Glomerular visceral epithelial cell (primary cell): ENCODE data around the gene LDB1.

Source experiments
- DNase-seq: peaks from one replicate; pipeline ENCODE4 v3.0.0-alpha.2; 2016; ENCODE audit errors: extremely low spot score

Gene LDB1

DNA sequence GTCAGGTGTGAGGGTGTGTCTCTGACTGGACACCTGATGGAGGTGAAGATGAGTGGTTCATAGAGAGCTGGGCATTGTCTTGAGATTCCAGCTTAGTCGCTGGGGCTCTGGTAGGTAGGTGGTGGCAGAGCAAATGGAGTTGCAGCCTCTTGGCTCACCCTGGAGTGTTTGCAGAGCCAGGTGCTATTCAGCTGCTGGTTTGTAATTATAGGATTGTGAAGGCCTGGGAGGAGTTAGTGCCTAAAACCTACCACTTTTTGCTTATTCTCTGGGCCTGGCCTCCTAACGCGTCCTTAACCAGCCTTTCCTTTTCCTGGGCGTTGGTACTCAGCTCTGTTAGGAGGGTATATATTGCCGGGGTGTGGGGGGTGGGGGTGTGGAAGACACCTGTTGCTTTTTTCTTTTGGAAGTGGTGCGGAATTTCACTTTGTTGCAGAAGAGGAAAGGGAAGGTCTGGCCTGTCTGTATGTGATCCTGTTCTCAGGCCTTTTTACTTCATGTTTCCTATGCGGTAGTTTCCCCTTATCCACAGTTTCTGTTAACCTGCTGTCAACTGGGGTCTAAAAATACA is 15.9 kb upstream of the LDB1 start:
- no peak for DNase-seq

- no peak for DNase-seq
Measured at GRCh38 chr10:102134416-102134815, 14.2 kb upstream of the LDB1 start.

DNA sequence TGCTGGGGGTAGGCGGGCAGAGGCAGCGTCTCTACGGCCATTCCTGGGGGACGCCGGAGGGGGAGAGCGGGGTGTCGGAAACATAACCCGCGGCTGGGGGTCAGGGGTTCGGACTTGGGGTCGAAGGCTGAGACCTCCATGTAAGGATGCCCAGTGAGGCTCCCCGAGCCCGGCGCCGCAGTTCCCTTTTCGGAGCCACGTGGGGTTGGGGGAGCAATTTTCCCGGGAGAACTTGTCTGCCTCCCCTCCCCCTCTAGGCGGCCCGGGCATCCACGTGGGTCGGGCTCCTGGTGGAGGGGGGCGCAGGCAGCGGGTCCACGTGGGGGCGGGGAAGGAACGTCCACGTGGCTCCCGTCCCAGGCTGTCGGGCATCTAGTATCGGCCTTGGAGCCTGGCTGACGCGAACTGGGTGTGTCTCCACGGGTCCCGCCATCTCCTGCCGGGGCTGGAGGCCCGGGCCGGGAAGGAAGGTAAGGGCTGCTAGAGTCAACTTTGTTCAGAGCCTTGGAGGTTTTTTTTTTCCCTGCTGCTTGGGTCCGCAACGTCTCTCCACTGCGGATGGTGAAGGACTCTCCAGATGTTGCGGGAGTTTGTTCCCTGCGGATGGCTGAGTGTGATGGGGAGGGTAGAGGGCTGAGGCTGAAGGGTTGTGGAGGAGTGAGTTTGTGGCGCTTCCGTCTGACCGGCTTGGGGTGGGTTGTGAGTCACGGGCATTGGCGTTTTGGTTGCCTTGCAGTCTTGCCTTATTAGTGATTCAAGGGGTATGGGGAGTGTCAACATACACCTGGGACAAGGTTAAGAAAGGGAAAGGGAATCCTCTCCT is 13.4 kb upstream of the LDB1 start:
- DNase-seq = peak; percentile 72

DNA sequence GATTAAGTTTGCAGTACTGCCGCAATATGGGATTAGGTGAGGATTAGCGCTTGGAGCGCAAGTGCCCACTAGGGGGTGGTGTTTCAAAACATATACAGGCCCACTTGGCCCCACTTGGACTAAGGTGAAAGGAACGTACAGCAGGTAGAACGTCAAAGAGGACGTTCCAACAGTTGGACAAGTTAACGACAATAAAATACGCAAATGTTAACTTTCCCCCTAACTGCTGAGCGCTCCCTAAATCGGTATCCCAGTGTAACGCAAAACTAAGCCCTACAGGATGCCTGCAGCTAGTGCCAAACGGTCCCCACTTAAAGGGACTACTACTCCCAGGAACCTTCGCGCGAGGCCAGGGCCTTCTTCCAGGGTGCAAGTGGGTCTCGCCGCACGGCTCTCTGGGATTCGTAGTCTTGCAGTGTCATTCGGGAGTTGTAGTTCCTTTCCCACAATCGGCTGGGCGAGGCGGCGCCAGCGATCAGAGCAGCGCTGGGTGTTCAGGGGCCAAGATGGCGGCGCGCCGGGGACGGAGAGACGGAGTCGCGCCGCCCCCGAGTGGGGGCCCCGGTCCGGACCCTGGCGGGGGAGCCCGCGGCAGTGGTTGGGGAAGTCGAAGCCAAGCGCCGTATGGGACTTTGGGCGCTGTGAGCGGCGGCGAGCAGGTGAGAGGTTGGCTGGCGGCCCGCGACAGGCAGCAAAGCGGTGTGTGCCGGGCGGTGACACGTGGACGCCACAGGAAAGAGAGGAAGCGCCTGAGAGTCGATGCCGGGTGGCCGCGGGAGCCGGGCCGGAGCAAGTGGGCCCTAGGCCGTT is 12.6 kb upstream of the LDB1 start, which contains the start of gene PPRC1:
PPRC1 (plus strand) TSS at position 478 of the 810 bp plus-strand sequence; CDS start at position 507, 29 bp downstream.
- peak; percentile 99 for DNase-seq

- DNase-seq = no peak
Measured at GRCh38 chr10:102132193-102132562, 12.0 kb upstream of the LDB1 start.

DNA sequence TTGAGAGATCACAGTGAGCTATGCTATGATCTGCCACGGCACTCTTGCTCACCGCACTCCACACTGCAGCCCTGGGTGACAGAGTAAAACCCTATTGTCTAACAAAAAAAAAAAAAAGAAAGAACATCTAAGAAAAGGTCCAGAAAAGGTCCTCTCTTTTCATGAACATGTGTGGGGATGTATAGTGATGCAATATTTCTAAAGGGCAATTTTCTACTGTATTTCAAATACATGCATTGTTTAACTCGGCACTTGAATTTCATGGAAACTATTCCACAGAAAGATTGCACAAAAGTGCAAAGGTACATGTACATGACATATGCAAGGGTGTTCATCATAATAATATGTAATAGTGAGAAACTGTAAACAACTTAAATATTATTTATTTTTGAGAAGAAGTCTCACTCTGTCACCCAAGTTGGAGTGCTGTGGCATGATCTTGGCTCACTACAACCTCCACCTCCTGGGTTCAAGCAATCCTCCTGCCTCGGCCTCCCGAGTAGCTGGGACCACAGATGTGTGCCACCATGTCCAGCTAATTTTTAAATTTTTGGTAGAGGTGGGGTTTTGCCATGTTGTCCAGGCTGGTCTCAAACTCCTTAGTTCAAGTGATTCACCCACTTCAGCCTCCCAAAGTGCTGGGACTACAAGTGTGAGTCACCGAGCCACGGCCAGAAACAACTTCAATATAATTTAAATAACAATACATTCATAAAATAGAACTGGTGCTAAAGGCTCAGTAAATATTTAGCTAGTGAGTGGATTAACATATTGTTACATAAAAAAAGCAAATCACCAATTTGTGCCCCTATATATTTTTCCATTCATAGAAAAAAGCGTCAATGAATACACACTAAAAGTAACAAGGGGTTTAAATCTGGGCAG is 11.4 kb upstream of the LDB1 start:
- DNase-seq = peak; percentile 33

- no peak for DNase-seq
Measured at GRCh38 chr10:102123223-102123622, 3.1 kb upstream of the LDB1 start.

DNA sequence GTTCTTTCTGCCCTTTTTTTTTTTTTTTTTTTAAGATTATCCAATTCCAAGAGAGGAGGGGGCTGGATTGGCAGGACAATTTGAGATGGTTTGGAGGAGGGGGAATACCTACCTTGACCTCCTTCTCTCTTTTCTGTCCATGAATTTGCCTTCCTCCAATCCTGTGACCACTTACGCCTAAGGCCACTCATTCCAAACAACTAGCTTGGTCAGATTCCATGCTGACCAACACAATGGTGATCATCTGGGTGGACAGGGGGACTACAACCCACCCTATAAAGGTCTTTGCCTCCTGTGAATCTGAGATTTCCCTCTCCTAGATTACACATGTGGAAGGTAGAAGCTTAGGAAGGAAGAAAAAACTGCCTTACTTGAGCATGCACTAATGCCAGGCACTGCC is 2.3 kb upstream of the LDB1 start:
- DNase-seq = no peak

DNA sequence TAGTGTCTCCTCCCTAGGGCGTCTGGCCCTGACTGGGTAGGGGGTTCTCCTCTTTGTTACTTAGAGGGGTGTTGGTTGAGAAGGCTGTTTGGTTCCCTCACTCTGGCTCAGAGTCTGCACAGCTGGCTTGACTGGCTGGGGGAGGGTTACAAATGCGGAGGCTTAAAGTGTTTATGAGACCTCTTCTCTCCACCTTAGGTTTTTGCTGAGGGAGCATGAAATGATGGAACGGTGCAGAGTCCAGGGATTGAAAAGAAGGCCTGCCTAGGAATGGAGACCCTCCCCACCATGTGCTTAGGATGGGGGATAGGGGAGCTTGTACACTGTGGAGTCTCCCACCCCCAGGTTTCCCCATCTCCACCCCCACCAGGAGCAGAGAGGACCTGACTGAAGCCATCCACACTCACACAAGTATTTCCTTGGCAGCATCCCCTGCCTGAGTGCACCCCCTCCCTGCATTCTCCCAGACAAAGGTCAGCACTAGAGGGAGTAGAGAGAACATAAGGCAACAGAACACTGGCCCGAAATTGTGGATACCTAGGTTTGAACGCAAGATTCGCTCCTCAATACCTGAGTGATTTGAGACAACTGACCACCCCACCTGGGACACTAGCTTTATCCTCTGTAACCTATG is 1.7 kb upstream of the LDB1 start:
- DNase-seq = no peak

DNA sequence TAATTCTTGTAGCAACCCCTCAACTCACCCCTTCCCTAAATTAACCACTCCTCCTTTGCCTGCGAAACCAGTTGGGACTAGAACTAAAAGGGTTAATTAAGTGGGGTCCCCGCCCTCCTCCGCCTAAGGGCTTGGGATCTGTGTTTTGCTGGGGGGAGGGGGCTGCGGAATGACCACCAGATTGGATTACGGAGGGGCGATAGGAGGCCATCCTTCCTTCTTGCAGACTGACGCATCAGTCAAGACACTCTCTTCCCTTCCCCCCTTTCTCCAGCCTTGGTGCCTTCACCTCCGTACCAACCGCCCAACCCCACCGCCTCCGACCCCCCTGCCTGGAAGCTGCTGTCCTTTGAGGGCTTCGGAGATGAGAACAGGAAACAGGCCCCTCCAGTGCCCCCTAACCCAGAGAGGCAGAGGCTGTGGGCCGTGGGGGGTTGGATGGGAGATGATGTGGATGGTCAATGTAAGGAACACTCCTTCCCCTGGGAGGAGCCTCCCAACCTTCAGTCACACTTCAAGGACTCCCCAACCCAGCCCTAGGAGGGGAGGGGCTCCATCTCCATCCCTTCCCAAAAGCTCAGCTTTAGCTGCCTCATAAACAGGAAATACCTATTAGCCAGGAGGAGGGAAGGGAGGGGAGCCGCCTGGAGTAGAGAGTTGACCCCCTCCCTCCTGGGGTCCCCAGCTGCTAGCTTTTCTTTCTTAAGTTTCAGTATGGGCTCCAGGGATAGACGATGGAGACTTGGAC is 997 bp upstream of the LDB1 start:
- peak; percentile 48 for DNase-seq

- peak; percentile 82 for DNase-seq
Measured at GRCh38 chr10:102119417-102120141, 589 bp downstream of the LDB1 start.

DNA sequence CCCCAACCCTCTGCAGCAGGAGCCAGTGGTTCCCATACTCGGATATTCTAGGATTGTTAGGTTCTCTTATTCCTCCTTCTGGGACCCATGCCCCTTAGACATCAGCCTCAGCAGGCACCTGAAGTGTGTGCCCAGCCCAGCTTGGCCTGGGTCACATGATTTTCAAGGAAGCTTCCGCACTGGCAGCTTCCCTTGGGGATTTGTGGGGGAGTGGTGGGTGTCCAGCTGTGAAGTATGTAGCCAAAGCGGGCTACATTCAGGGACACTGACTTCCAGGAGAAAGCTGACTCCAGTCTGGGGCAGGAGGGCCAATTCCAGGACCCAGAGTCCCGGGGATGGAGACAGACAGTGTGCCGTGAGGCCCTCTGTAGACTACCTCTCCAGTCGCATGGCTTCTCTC is 1.3 kb downstream of the LDB1 start:
- peak; percentile 35 for DNase-seq

- DNase-seq = peak; percentile 93
Measured at GRCh38 chr10:102117391-102118159, 2.6 kb downstream of the LDB1 start.

- DNase-seq = no peak
Measured at GRCh38 chr10:102116656-102117055, 3.5 kb downstream of the LDB1 start.

DNA sequence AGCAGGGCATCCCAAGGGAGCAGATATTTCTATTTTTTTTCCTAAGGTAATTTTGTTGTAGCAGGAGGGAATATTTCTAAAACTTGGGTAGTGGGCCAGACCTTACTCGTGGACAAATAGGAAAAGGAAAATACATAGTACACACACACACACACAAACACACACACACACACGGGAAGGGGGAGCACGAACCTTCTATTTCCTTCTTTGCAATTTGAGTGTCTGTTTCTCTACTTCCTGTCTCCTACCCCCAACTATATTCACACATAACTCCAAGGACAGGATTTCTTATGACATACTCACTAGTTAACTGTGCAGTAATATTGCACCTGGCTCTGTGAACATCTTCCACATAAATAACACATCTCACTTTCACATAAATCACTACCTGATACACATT is 4.4 kb downstream of the LDB1 start:
- no peak for DNase-seq

DNA sequence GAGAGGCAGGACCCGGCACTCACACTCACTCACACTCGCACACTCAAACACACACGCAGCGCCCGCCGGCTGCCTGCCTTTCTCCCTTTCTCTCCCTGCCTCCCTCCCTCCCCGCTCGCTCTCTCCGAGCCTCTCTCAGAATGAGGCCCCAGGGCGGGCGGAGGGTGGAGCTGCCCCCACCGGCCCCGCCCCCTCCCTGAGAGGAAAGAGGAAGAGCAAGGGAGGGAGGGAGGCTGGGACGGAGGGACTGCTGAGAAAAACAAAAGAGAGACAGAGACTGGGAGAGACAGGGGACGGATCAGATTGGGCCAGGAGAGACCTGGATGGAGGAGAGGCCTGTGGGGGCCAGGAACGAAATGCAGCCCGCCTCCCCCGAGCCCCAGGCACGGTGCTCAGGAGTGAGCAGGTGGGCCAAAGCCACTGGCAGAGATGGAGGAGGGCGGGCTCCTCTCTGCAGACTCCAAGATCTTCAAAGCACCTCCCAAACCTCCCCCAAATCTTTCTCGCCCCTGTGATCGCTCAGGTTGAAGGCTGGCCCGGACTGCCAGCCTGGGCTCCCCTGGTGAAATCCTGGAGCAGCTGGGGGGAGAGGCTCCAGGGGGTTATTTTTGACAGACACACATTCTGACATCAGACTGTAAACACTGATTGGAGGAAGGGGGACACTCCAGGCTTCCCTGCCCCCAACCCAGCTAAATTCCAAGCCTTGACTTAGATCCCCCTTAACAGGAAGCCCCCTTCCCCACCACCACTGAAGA is 5.1 kb downstream of the LDB1 start:
- peak; percentile 86 for DNase-seq

DNA sequence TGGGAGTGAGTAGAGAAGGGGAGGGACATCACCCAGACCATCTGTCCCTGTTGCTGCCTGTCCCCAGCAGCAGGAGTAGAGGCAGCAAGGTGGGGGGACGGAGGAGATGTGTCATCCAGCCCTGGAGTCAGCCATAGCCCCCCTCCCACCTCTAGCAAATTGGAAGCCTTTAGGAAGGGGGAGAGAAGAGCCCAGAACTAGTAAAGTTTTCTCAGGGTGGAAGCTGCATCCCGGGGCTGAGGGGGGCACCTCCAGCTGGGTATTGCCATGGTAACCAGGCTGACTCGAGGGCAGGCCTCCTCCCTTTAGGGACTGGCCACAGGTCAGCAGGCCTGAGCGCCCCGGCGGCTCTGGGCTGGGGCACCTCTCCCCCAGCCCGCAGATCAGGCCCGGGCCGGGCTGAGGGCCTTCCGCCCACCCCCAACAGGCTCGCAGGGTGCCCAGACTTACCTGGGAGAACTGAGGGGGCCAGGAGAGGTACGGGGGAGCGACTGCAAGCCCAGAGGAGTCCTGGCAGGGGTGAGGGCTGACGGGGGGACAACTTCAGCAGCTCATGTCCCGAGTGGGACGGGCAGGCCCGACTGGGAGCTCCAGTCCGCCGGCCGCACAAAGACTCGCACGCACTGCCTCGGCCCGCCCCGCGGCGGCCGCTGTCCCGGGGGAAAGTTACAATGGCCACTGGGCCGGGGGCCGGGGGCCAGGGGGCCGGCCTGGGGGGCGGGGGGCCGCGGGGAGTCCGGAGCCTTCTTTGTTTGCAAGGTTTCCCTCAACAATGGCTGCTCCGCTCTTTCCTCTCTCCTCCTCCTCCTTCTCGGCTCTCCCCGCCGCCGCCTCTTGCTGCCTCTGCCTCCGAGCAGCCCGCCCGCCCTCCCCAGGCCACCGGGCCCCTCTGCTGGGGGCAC is 6.0 kb downstream of the LDB1 start:
- peak; percentile 36 for DNase-seq
